Heart right ventricle (tissue), 16 donors: Measurements from ENCODE around the gene HGFAC. TPM values are rescaled to one million over a fixed set of nuclear protein-coding genes. Genes with fewer than 3 reads are reported as not detected.

Source experiments
- ATAC-seq, 8 donors: fragments of 200-7000 bp; cut with Tn5 transposase; one replicate each; pipeline ENCODE4 v1.9.1; 2020; ENCODE audit warnings: mild to moderate bottlenecking in 8 of 8, moderate library complexity in 8 of 8, moderate number of reproducible peaks in 1 of 8
- DNase-seq, 2 donors: peaks; one replicate each; pipeline ENCODE4 v3.0.0-alpha.2; 2020
- H3K27ac ChIP-seq, 10 donors: fragments of 200-600 bp; sonication (generic) in 2 of 10; one replicate each; pipeline versions ENCODE4 v1.5.0 to v1.8.0; 2020 to 2022; ENCODE audit warnings: mild to moderate bottlenecking in 3 of 10
- H3K27me3 ChIP-seq, 7 donors: fragments of 200-600 bp; one replicate each; pipeline ENCODE4 v1.8.0; 2021 to 2022; ENCODE audit warnings: mild to moderate bottlenecking in 2 of 7
- H3K36me3 ChIP-seq, 9 donors: fragments of 200-600 bp; sonication (generic) in 1 of 9; one replicate each; pipeline versions ENCODE4 v1.5.0 to v1.8.0; 2020 to 2022; ENCODE audit warnings: mild to moderate bottlenecking in 2 of 9
- H3K4me1 ChIP-seq, 9 donors: fragments of 200-600 bp; sonication (generic) in 1 of 9; one replicate each; pipeline versions ENCODE4 v1.5.0 to v1.8.0; 2020 to 2022; ENCODE audit warnings: mild to moderate bottlenecking in 4 of 9
- H3K4me3 ChIP-seq, 10 donors: fragments of 200-600 bp; sonication (generic) in 2 of 10; one replicate each; pipeline versions ENCODE4 v1.5.0 to v1.8.0; 2020 to 2022; ENCODE audit warnings: mild to moderate bottlenecking in 7 of 10, moderate library complexity in 2 of 10
- H3K9me3 ChIP-seq, 11 donors: fragments of 200-600 bp in 10 of 11; sonication (generic) in 2 of 11; one replicate each; pipeline versions ENCODE4 v1.5.0 to v1.8.0; 2013 to 2022; ENCODE audit warnings: mild to moderate bottlenecking in 2 of 11, control low read depth in 1 of 11, moderate library complexity in 1 of 11
- WGBS, 2 donors: extraction: QIAGEN DNeasy Blood & Tissue Kit; methylation state at CpG; one replicate each; pipeline ENCODE4 v1.1.7; 2013; ENCODE audit warnings: inconsistent platforms in 1 of 2; 5-methylcytosine and 5-hydroxymethylcytosine counted together
- intact Hi-C, 10 donors: fragments of 100-400 bp; cut with DNase I; formaldehyde crosslinking; loops; one replicate each; pipeline versions ENCODE4 v1.11.1 to v1.14.2; 2022
- polyA plus RNA-seq, 2 donors: library from polyadenylated mRNA; stranded (reverse); fragments of 200-250 nt; gene quantifications; one replicate each; pipeline ENCODE4 v1.2.3, GENCODE V29; 2013
- total RNA-seq, 10 donors: library from RNA; stranded (reverse); fragmentation: NEBNext Ultra II Directional in 3 of 10; extraction: Animal tissue kit (Norgen Biotek cat#: 25700) in 3 of 10; gene quantifications; one replicate each; pipeline versions ENCODE4 v1.2.1 to v1.2.4, GENCODE V29; 2021 to 2023
- TF ChIP-seq, protein P1 (sequence below), 9 donors: fragments of 200-600 bp; sonication (generic) in 2 of 9; IDR thresholded peaks; one replicate each; pipeline versions ENCODE4 v1.5.0 to v1.8.0; 2021 to 2022; ENCODE audit warnings: antibody characterized with exemption in 9 of 9, mild to moderate bottlenecking in 5 of 9, moderate library complexity in 1 of 9
- donor health status: Arrhythmogenic right ventricular cardiomyopathy.
- donor health status: ischemic (EF 13 %, LVEDD 7.1; RV severe dilation, severe dysfunction).
- donor health status: healthy with polysubstance abuse.
- donor health status: DM: no; HTN: yes; CAD: no.
- donor health status: DM: no; HTN: no; CAD: no.
- donor health status: ischemic (EF 25% LVEDD 6.9; RV normal size, moderate dysfunction).
- donor health status: ischemic (EF 25% LVEDD 5.7; RV mildly dilated, moderate dysfunction).
- donor health status: healthy.
- donor health status: DM: yes; HTN: yes; CAD: no.
- donor health status: Ischemic cardiomyopathy.
- donor health status: ischemic (EF 35%, LVEDD 5.7; RV mildly dilated, moderate dysfunction).
- donor health status: nonischemic (EF 11% LVEDD 7.7; RV severe dilation, severe dysfunction).
- donor health status: DM: yes; HTN: yes; CAD: no.
- donor health status: PGD.
- donor health status: ischemic (EF 29% LVEDD 5.4; RV normal size, mild dysfunction).
- donor health status: nonischemic (EF 23%, LVEDD 6.1; RV moderate dilation, normal function).

Gene HGFAC
- total and polyA plus RNA-seq, 12 donors: 0.15 to 1.1 (median 0.45) TPM; not detected in 4

DNA sequence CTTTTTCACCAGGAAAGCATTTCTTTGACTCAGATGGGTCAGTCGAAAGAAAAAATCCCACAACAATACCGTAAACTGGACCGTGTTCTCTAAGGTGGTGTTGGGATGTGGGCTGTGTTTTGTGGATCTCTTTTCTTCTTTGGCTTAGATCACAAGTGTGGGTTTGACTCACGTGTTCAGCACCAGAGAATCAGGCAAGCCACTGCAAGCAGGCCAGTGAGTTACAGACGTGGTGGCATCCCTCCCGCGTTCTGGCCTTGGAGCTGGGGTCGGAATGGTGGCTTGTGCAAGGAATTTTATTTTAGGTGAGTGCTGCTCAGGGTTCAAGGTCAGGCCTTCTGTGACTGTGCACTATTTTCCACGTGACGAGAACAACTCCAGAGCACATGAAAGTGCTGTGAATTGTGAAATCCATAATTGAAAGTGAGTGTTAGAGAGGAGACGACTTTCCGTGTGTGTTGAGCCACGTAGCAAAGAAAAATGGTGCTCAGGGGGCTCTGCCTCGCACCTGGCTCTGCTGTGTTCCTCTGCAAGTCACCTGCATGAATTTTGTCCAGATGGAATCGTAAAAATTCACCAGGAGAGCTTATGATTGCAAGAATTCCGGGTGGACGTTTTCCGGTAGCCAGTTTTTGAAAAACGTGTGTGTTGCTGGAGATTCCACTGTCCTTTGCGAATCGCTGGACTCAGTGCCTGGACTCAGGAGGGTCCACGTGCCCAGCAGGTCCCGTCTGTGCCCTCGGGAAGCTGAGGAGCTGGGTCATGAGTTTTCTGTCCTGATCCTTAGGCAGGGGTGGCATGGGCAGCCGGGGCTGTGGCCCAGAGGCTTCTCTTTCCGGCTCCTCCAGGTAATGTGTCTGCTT, 33.6 kb upstream of the HGFAC start:
- DNase-seq (peak in 1 of 2 donors; percentile 13), ATAC-seq (peak in 2 of 8 donors; percentile 19 to 54)
- 84 to 90% methylated on average over 26 of the region's 26 CpGs for whole genome bisulfite sequencing, 2 donors
- H3K4me1 ChIP-seq: peaks cover 0 to 7% (median 0%) of the 10 kb centered on the region in 9 donors
- no peak overlapping the region for H3K4me3 ChIP-seq
- H3K27ac ChIP-seq: peak overlapping the region in 1 of 10 donors; percentile 25
- H3K27me3 ChIP-seq: no peaks in the 10 kb centered on the region
- TF ChIP-seq, protein P1, sequence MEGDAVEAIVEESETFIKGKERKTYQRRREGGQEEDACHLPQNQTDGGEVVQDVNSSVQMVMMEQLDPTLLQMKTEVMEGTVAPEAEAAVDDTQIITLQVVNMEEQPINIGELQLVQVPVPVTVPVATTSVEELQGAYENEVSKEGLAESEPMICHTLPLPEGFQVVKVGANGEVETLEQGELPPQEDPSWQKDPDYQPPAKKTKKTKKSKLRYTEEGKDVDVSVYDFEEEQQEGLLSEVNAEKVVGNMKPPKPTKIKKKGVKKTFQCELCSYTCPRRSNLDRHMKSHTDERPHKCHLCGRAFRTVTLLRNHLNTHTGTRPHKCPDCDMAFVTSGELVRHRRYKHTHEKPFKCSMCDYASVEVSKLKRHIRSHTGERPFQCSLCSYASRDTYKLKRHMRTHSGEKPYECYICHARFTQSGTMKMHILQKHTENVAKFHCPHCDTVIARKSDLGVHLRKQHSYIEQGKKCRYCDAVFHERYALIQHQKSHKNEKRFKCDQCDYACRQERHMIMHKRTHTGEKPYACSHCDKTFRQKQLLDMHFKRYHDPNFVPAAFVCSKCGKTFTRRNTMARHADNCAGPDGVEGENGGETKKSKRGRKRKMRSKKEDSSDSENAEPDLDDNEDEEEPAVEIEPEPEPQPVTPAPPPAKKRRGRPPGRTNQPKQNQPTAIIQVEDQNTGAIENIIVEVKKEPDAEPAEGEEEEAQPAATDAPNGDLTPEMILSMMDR (IDR thresholded peaks at IDR 0.05): no peak
- peaks cover 0 to 9% (median 0%) of the 10 kb centered on the region in 11 donors for H3K9me3 ChIP-seq
- no peaks in the 10 kb centered on the region for H3K36me3 ChIP-seq
- intact Hi-C loops: no loop called here

GRCh38 chr4:3408793-3409330, 32.9 kb upstream of the HGFAC start:
- no peak overlapping the region for H3K4me3 ChIP-seq
- 92 to 95% methylated on average over 8 of the region's 8 CpGs for WGBS, 2 donors
- no peak for ATAC-seq
- H3K4me1 ChIP-seq: peaks cover 0 to 7% (median 0%) of the 10 kb centered on the region in 9 donors
- H3K36me3 ChIP-seq: no peaks in the 10 kb centered on the region
- peaks cover 0 to 9% (median 0%) of the 10 kb centered on the region in 11 donors for H3K9me3 ChIP-seq
- TF ChIP-seq, protein P1 (IDR thresholded peaks at IDR 0.05): no peak
- intact Hi-C loops: no loop called here
- H3K27ac ChIP-seq: peak overlapping the region in 1 of 10 donors; percentile 25
- DNase-seq: no peak
- H3K27me3 ChIP-seq: no peaks in the 10 kb centered on the region

DNA sequence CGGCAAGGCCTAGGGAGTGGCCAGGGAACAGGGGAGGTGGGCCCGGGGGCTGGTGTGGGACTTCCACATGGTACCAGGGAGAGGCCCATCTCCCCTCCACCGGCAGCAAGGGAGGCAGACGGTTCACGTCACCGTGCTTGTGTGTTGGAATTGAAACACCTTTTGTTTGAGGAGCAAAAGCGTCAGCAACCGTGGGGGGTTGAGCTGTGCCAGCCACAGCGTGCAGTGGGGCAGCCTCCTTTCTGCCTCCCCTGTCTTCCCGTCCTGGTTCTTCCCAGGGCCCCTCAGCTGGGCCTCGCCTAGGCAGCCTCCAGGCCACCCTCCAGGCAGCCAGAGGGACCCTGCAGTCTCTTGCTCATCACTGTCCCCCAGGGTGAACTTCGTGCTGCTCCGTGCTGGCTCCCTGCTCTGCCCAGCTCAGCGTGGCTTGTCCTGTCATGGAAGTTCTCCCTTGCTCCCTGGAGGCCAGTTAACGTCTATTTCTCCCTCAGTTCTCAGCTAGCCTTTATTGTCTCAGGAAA, 32.1 kb upstream of the HGFAC start:
- DNase-seq: peak in 1 of 2 donors; percentile 9

More for the DNA sequence above, 32.1 kb upstream of the HGFAC start:
- no peak for ATAC-seq
- peaks cover 0 to 5% (median 0%) of the 10 kb centered on the region in 11 donors for H3K9me3 ChIP-seq
- H3K4me1 ChIP-seq: peaks cover 0 to 7% (median 0%) of the 10 kb centered on the region in 9 donors
- H3K27me3 ChIP-seq: no peaks in the 10 kb centered on the region
- H3K36me3 ChIP-seq: no peaks in the 10 kb centered on the region
- intact Hi-C loops: no loop called here
- no peak overlapping the region for H3K27ac ChIP-seq
- 78 to 80% methylated on average over 15 of the region's 15 CpGs for whole genome bisulfite sequencing, 2 donors
- H3K4me3 ChIP-seq: no peak overlapping the region
- TF ChIP-seq, protein P1 (IDR thresholded peaks at IDR 0.05): no peak
